HUES6 (cell line): ENCODE data around the gene LCE2D.

Experiments used
- H3K27ac ChIP-seq: 2 replicates; pipeline ENCODE4 v1.7.0; 2013; ENCODE audit warnings: low read depth, mild to moderate bottlenecking, low read length, inconsistent platforms
- H3K27me3 ChIP-seq: 2 replicates; pipeline ENCODE4 v1.6.1; 2013; ENCODE audit warnings: low read length; ENCODE audit not compliant: control insufficient read depth, insufficient read depth
- H3K36me3 ChIP-seq: 2 replicates; pipeline ENCODE4 v1.6.1; 2013; ENCODE audit warnings: low read length; ENCODE audit not compliant: control insufficient read depth, insufficient read depth
- H3K4me1 ChIP-seq: 2 replicates; pipeline ENCODE4 v1.6.1; 2013; ENCODE audit warnings: low read length; ENCODE audit not compliant: control insufficient read depth, insufficient read depth
- H3K4me3 ChIP-seq: 2 replicates; pipeline ENCODE4 v1.5.1; 2013; ENCODE audit warnings: low read depth, low read length
- H3K9ac ChIP-seq: one replicate; pipeline ENCODE4 v1.6.1; 2013; ENCODE audit warnings: mild to moderate bottlenecking, low read length
- H3K9me3 ChIP-seq: 2 replicates; pipeline ENCODE4 v1.6.1; 2013; ENCODE audit warnings: low read depth, low read length; ENCODE audit not compliant: control insufficient read depth, insufficient read depth

The LCE2D gene, protein sequence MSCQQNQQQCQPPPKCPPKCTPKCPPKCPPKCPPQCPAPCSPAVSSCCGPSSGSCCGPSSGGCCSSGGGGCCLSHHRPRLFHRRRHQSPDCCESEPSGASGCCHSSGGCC

DNA sequence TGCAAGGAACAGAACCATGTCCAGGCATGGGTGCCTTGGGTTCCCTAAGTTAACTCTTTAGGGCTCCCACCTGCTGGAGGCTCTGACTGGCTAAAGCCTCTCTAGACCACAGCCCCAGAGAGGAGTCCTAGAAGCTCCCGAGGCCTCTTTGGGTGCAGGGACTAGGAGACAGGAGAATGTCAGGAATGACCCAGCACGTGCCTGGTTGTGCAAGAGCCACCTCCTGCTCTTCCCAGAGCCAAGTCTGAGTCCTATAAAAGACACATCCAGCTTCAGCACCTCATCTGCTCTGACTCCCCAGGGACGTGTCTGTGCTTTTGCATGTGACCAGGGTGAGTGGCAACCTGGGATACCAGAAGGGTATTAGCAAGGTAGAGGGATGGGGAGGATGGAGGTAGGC lies at the start of gene LCE2D:
Gene LCE2D (plus strand): TSS at position 283 of the 400 bp plus-strand sequence. CDS start 726 bp downstream, outside the sequence.
- Histone ChIP-seq H3K9me3 (peaks cover 22% of the 10 kb centered on the region; the same call in 1 of the 2 replicates), H3K4me3 (no peak within 1 kb of the TSS), H3K27ac (no peak within 1 kb of the TSS), H3K36me3 (no peaks in the 10 kb centered on the region), H3K9ac (no peak within 1 kb of the TSS), H3K27me3 (peaks cover 26% of the 10 kb centered on the region; the same call in 1 of the 2 replicates), H3K4me1 (no peaks in the 10 kb centered on the region)

DNA sequence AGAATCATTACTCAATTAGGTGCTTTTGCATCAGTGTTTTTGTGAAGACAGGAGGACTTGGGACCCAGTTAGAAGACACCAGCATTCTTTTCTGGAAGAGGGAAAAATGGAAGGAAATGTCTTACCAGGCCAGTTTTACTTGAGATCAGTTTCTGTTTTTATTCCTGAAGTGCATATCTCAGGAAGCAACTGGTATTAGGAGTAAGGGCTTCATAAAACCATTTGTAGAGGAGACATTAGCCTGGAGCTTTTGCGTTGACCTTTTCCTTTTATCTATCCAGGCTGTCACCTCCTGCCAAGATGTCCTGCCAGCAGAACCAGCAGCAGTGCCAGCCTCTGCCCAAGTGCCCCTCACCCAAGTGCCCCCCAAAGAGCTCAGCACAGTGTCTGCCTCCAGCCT lies 49.7 kb upstream of the LCE2D start, which contains the start of gene LCE3B:
Gene LCE3B (plus strand): TSS at position 301 of the 400 bp plus-strand sequence. CDS start 0 bp downstream, at position 301.
- Histone ChIP-seq H3K4me3 (no peak within 1 kb of the TSS; the same call in 1 of the 2 replicates), H3K36me3 (no peaks in the 10 kb centered on the region), H3K27me3 (peaks cover 39% of the 10 kb centered on the region; the same call in 1 of the 2 replicates), H3K9ac (no peak within 1 kb of the TSS), H3K9me3 (peaks cover 54% of the 10 kb centered on the region), H3K4me1 (no peaks in the 10 kb centered on the region), H3K27ac (no peak within 1 kb of the TSS)

DNA sequence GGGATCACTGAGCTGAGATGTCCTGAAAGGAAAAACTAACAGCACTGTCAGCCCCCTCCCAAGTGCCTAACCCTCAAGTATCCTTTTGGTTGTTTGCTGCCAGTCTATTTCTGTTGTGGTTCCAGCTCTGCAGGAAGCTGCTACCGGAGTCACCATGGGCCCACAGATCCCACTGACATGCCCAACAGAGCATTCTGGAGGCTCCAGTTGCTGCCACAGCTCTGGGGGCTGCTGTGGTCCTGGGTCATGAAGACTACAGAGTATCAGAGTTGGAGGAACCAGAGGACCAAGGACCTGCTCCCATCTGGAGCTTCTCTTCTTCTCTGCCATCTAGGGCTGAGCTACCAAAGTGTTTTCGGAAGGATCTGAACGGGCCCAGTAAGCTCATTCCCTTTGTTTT lies 41.2 kb upstream of the LCE2D start:
- Histone ChIP-seq H3K27me3 (peaks cover 16% of the 10 kb centered on the region), H3K4me3 (no peak overlapping the region), H3K27ac (no peak overlapping the region), H3K9ac (no peak overlapping the region), H3K9me3 (peaks cover 61% of the 10 kb centered on the region), H3K36me3 (no peaks in the 10 kb centered on the region), H3K4me1 (no peaks in the 10 kb centered on the region; the same call in 1 of the 2 replicates)

DNA sequence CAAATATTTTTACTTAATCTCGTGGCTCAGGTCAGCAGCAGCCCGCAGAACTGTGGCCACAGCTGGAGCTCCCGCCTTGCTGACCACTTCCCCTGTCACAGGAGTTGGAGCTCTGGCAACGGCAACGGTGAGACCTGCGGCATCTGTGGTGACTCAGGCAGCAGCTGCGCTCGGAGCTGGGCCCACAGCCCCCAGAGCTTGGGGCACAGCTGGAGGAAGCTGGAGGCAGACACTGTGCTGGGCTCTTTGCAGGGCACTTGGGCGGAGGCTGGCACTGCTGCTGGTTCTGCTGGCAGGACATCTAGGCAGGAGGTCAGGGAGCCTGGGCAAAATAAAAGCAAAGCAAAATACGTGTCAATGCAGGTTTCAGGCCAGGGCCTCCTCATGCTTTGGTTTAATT lies 40.4 kb upstream of the LCE2D start, which contains the start of gene LCE3A:
Gene LCE3A (minus strand): TSS at position 301 of the 400 bp plus-strand sequence. CDS start 0 bp downstream, at position 301.
- no peak within 1 kb of the TSS for H3K9ac ChIP-seq
- H3K4me1 ChIP-seq: no peaks in the 10 kb centered on the region; the same call in 1 of the 2 replicates
- H3K27ac ChIP-seq: no peak within 1 kb of the TSS
- H3K9me3 ChIP-seq: peaks cover 62% of the 10 kb centered on the region
- 0 out of 2 replicates have a peak within 1 kb of the TSS, but pooled peaks have one; percentile 9 for H3K4me3 ChIP-seq
- no peaks in the 10 kb centered on the region for H3K36me3 ChIP-seq
- H3K27me3 ChIP-seq: peaks cover 24% of the 10 kb centered on the region

DNA sequence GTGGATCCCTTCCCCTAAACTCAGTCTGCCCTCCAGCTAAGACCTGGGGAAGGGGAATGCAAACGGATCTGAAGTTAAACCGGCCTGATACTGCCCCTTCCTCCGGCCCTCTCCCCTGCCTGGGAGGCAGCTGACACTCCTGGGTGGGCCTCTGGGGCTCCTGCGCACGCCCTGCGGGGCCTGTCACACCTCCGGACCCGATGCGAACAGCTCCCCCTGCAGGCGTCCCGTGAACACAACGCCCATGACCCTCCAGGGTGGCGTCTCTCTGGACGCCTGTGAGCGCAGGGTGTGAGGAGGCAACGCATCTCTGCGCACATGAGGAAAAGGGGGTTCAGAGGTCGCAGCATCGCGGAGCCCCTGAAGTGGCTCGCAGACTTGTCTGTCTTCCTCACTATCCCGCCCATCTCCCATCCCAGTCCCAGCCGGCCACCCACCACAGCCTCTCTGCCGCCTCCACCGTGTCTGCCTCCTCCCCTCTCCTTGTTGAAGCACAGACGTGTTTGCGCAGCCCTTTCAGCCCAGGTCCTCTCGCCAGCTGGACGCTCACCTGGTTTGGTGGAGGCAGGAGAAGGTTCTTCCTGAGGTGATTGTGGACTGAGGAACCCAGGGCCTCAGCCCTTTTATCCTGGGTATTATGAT lies 39.9 kb upstream of the LCE2D start:
- Histone ChIP-seq H3K27ac (no peak overlapping the region), H3K9ac (no peak overlapping the region), H3K9me3 (peaks cover 61% of the 10 kb centered on the region), H3K36me3 (no peaks in the 10 kb centered on the region), H3K27me3 (peaks cover 27% of the 10 kb centered on the region), H3K4me3 (0 out of 2 replicates have a peak overlapping the region, but pooled peaks have one; percentile 9), H3K4me1 (no peaks in the 10 kb centered on the region; the same call in 1 of the 2 replicates)

DNA sequence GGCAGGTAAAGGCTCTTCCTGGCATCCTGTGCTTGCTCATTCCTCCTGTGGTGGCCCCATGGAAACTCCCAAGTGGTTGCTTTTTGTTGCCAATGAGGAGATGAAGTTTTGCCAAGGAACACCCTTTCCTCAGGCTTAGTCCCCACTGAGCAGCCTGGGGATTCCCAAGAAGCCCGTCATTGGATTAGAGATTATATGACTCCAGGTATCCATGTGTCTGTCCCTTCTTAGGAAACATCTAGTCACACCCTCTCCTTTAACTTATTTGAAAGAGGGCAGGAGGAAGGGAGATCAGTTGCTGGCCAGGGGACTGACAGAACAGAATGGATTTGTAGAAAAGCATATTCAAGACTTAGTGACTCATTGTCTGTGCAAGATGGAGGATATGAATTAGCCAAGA lies 36.4 kb upstream of the LCE2D start:
- H3K36me3 ChIP-seq: no peaks in the 10 kb centered on the region
- peaks cover 47% of the 10 kb centered on the region; the same call in 1 of the 2 replicates for H3K9me3 ChIP-seq
- H3K27ac ChIP-seq: no peak overlapping the region
- no peaks in the 10 kb centered on the region; the same call in 1 of the 2 replicates for H3K4me1 ChIP-seq
- no peak overlapping the region for H3K9ac ChIP-seq
- no peak overlapping the region for H3K4me3 ChIP-seq
- H3K27me3 ChIP-seq: peaks cover 27% of the 10 kb centered on the region

DNA sequence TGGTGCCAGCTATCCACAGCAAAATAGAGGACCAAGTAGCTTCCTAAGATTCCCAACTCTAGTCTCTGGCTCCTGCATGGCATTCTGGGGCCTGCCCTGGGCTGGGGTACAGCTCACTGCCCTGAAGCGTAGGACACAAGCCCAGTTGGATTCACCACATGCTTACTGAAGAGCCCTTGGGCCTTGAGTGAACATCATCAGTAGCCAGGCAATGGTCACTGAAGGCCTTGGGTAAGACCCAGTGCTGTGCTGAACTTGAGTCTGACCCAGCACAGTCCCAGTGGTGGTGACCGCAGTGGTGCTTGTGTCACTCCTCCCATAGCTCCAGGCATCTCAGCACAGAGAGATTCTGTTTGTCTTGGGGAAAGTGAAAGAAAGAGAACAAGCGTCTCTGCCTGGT lies 32.6 kb upstream of the LCE2D start:
- Histone ChIP-seq H3K4me1 (no peaks in the 10 kb centered on the region), H3K27me3 (peaks cover 15% of the 10 kb centered on the region; the same call in 1 of the 2 replicates), H3K9me3 (peaks cover 43% of the 10 kb centered on the region; the same call in 1 of the 2 replicates), H3K4me3 (no peak overlapping the region), H3K36me3 (no peaks in the 10 kb centered on the region), H3K27ac (no peak overlapping the region), H3K9ac (no peak overlapping the region)

DNA sequence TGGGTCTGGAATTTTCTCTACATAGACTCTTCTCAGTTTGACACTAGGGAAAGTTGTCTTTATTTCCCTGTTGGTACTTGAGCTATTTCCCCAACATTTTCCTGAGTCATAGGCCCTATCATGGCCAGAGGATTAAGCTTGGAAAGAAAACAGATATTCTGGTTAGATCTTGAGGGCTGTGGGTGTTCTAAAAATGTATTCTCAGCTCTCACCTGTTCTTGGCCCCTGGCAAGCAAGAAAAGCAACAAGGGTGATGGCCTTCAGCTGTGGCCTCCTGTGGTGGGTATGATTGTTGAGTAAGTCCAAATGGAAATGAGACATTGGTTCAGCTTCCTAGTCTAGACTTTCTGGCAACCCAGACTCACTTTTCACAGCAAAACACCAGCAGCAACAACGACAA lies 22.8 kb upstream of the LCE2D start:
- Histone ChIP-seq H3K27me3 (peaks cover 4% of the 10 kb centered on the region; the same call in 1 of the 2 replicates), H3K9me3 (peaks cover 30% of the 10 kb centered on the region; the same call in 1 of the 2 replicates), H3K9ac (no peak overlapping the region), H3K4me1 (no peaks in the 10 kb centered on the region), H3K27ac (no peak overlapping the region), H3K36me3 (no peaks in the 10 kb centered on the region), H3K4me3 (no peak overlapping the region)

DNA sequence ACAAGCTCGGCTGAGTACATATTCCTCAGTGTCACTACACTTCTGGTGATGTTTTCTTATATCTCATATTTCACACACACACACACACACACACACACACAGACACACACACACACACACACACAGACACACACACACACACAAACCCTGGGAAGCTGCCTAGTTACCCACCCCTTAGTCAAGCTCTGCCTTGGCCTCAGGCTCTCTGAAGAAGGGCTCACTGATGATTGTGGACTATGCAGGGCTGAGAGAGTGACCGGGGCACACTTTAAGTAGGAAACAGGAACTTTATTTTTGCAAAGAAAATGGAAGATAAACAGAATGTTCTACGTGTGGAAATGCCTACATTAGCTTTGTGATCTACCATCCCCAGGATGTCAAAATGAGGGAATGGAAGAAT lies 19.2 kb upstream of the LCE2D start:
- H3K27me3 ChIP-seq: peaks cover 4% of the 10 kb centered on the region; the same call in 1 of the 2 replicates
- no peaks in the 10 kb centered on the region for H3K36me3 ChIP-seq
- no peak overlapping the region for H3K9ac ChIP-seq
- no peak overlapping the region for H3K4me3 ChIP-seq
- peaks cover 25% of the 10 kb centered on the region; the same call in 1 of the 2 replicates for H3K9me3 ChIP-seq
- H3K4me1 ChIP-seq: no peaks in the 10 kb centered on the region
- no peak overlapping the region for H3K27ac ChIP-seq

DNA sequence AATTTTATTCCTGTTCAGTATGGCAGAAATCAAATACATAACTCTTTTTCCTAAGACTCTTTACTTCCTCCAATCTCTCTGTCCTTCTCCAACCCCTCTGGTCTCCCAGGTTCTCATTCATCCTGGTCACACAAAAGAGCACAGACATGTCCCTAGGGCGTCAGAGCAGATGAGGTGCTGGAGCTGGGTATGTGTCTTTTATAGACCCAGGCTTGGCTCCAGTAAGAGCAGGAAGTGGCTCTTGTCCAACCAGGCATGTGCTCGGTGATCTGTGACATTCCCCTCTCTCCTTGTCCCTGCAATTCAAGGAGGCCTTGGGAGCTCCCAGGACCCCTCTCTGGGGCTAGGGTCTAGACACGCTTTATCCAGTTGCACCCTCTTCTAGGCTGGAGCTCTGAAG lies 18.0 kb upstream of the LCE2D start:
- Histone ChIP-seq H3K9ac (no peak overlapping the region), H3K27ac (no peak overlapping the region), H3K9me3 (peaks cover 25% of the 10 kb centered on the region; the same call in 1 of the 2 replicates), H3K36me3 (no peaks in the 10 kb centered on the region), H3K4me1 (no peaks in the 10 kb centered on the region), H3K27me3 (peaks cover 4% of the 10 kb centered on the region; the same call in 1 of the 2 replicates), H3K4me3 (no peak overlapping the region)

DNA sequence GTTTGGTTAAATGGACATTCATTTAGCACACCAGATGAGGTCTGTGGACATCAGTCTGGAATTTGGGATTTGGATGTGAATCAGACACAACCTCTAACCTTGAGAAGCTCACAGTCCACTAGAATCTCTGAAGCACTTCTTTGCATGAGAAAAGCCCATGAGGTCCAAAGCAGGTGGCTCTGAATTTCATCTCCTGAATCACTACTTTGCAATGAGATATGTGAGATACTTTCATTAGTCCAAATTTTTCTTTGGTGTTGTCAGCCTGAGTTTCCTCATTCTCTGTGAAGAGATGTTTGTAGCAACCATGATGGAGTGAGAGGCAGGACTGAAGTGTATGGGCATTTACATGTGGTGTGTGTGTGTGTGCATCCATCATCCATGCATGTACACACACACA lies 16.5 kb upstream of the LCE2D start:
- Histone ChIP-seq H3K4me3 (no peak overlapping the region), H3K9me3 (peaks cover 19% of the 10 kb centered on the region; the same call in 1 of the 2 replicates), H3K4me1 (no peaks in the 10 kb centered on the region), H3K36me3 (no peaks in the 10 kb centered on the region), H3K27me3 (peaks cover 4% of the 10 kb centered on the region; the same call in 1 of the 2 replicates), H3K27ac (no peak overlapping the region), H3K9ac (no peak overlapping the region)
